GM23248 (cell line): Measurements from ENCODE around the gene API5.

ENCODE experiments used
- EZH2 ChIP-seq: fragments of 200-600 bp; sonication (generic); IDR thresholded peaks from 2 replicates; pipeline ENCODE4 v1.6.1; 2018; ENCODE audit warnings: antibody characterized with exemption, mild to moderate bottlenecking; ENCODE audit not compliant: insufficient read depth, poor library complexity, severe bottlenecking
- EZH2phosphoT487 ChIP-seq: fragments of 200-600 bp; sonication (generic); IDR thresholded peaks from 2 replicates; pipeline ENCODE4 v1.6.1; 2018; ENCODE audit warnings: antibody characterized with exemption, moderate library complexity, mild to moderate bottlenecking, low read depth; ENCODE audit not compliant: insufficient read depth

DNA sequence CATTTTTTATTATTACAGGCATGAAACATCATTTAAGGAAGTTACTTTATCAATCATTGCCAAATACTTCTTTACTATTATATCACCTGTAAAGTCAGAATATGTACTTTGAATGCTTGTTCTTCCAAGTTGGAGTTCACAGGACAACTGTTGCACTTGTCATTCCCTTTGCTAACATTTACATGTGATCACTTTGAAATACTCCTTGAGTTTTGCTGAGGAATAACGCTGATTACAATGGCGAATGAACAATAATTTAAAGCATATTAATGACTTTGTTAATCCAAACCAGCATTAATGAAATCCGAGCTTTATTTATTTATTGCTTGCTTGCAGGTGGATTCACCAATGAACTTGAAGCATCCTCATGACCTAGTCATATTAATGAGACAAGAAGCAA lies 67.1 kb downstream of the API5 start:
- TF ChIP-seq EZH2 (no peak), EZH2phosphoT487 (no peak)
